Measurements from ENCODE around the gene MLPH.

GRCh38 chr2:237577956-237578870 lies 91.2 kb downstream of the MLPH start:
- TF ChIP-seq YY1 (IDR thresholded peaks at IDR 0.05; ENCODE audit: low read depth), result no peak
- no peak for TF ChIP-seq TCF12 (IDR thresholded peaks at IDR 0.05; ENCODE audit: low read depth)
- TF ChIP-seq FOXM1 (IDR thresholded peaks at IDR 0.05; ENCODE audit: borderline replicate concordance, low read depth), result no peak
